COLO668 (cell line): ENCODE data around the gene PRPF19.

Experiments used
- DNase-seq: peaks from one replicate; lab custom pipeline; 2025; ENCODE audit not compliant: unreplicated experiment; lab: John Stamatoyannopoulos, UW

Gene PRPF19

GRCh38 chr11:60924110-60924905 is 17.9 kb upstream of the PRPF19 start, which contains the start of gene TMEM132A:
Gene TMEM132A (plus strand): TSS chr11:60924460. CDS start chr11:60924634, 174 bp downstream.
- DNase-seq, result peak; percentile 87

- DNase-seq, result no peak
Measured at GRCh38 chr11:60923800-60924109, 17.4 kb upstream of the PRPF19 start.

- DNase-seq, result no peak
Measured at GRCh38 chr11:60923326-60923725, 16.9 kb upstream of the PRPF19 start.

- DNase-seq, result no peak
Measured at GRCh38 chr11:60922906-60923305, 16.5 kb upstream of the PRPF19 start.

- no peak for DNase-seq
Measured at GRCh38 chr11:60921777-60922335, 15.5 kb upstream of the PRPF19 start.

GRCh38 chr11:60921259-60921658 is 14.9 kb upstream of the PRPF19 start:
- no peak for DNase-seq

GRCh38 chr11:60919956-60920355 is 13.6 kb upstream of the PRPF19 start:
- DNase-seq, result no peak

- DNase-seq, result no peak
Measured at GRCh38 chr11:60919320-60919719, 12.9 kb upstream of the PRPF19 start.

- DNase-seq, result no peak
Measured at GRCh38 chr11:60918939-60919265, 12.5 kb upstream of the PRPF19 start.

GRCh38 chr11:60918251-60918938 is 12.0 kb upstream of the PRPF19 start:
- no peak for DNase-seq

GRCh38 chr11:60917267-60917666 is 10.9 kb upstream of the PRPF19 start:
- no peak for DNase-seq

- no peak for DNase-seq
Measured at GRCh38 chr11:60916669-60917206, 10.4 kb upstream of the PRPF19 start.

- DNase-seq, result peak; percentile 45
Measured at GRCh38 chr11:60915248-60915914, 9.0 kb upstream of the PRPF19 start.

GRCh38 chr11:60914633-60915247 is 8.4 kb upstream of the PRPF19 start:
- peak; percentile 55 for DNase-seq

- DNase-seq, result peak; percentile 90
Measured at GRCh38 chr11:60913793-60914632, 7.6 kb upstream of the PRPF19 start, which contains the start of gene TMEM109. Gene TMEM109 (plus strand): TSS chr11:60914158. CDS start chr11:60919694, 5,536 bp downstream.

GRCh38 chr11:60912851-60913528 is 6.6 kb upstream of the PRPF19 start:
- DNase-seq, result no peak

GRCh38 chr11:60912223-60912850 is 6.0 kb upstream of the PRPF19 start:
- DNase-seq, result no peak

GRCh38 chr11:60910711-60911380 is 4.5 kb upstream of the PRPF19 start:
- DNase-seq, result no peak
